Activated CD8-positive, alpha-beta T cell treated with anti-CD3 and anti-CD28 coated beads, Interleukin-2, amount 10 ng/mL, durations not matched to agents 7 days and 5 days (primary cell): ENCODE measurements around the gene TERC. TPM values are rescaled to one million over a fixed set of nuclear protein-coding genes. Genes with fewer than 3 reads are reported as not detected.

Experiments
- ATAC-seq: fragments of 150-1000 bp; cut with Tn5 transposase; one replicate; pipeline ENCODE4 v1.10.0; 2021; ENCODE audit warnings: moderate library complexity
- CTCF ChIA-PET: fragments of 350-600 bp; sonication (Branson Sonifier 250); formaldehyde crosslinking; loops from one replicate; lab custom pipeline; 2021; ENCODE audit warnings: antibody characterized with exemption; lab: Charles Lee
- POLR2A ChIA-PET: fragments of 350-600 bp; sonication (Branson Sonifier 250); formaldehyde crosslinking; loops from one replicate; lab custom pipeline; 2021; ENCODE audit warnings: antibody characterized with exemption; lab: Charles Lee
- DNase-seq: peaks from one replicate; pipeline ENCODE4 v3.0.0-alpha.2; 2020
- H3K27ac Mint-ChIP-seq: one replicate; pipeline ENCODE4 v1.8.0; 2021; ENCODE audit warnings: mild to moderate bottlenecking, mixed read lengths
- H3K27me3 Mint-ChIP-seq: one replicate; pipeline ENCODE4 v1.8.0; 2021; ENCODE audit warnings: low read depth, mixed read lengths
- H3K36me3 Mint-ChIP-seq: one replicate; pipeline ENCODE4 v1.8.0; 2021; ENCODE audit warnings: low read depth, mixed read lengths
- H3K4me1 Mint-ChIP-seq: one replicate; pipeline ENCODE4 v1.8.0; 2021; ENCODE audit warnings: low read depth, mixed read lengths
- H3K4me3 Mint-ChIP-seq: one replicate; pipeline ENCODE4 v1.8.0; 2021; ENCODE audit warnings: mild to moderate bottlenecking, mixed read lengths
- H3K9me3 Mint-ChIP-seq: one replicate; pipeline ENCODE4 v1.8.0; 2022; ENCODE audit warnings: mixed read lengths; ENCODE audit not compliant: insufficient read depth
- total RNA-seq, 2 experiments: library from RNA; stranded (reverse); gene quantifications; one replicate each; pipeline ENCODE4 v1.2.3, GENCODE V29; 2021

TERC gene
- total RNA-seq, 2 experiments from 2014 or later = 6.9 to 10.8 TPM

DNA sequence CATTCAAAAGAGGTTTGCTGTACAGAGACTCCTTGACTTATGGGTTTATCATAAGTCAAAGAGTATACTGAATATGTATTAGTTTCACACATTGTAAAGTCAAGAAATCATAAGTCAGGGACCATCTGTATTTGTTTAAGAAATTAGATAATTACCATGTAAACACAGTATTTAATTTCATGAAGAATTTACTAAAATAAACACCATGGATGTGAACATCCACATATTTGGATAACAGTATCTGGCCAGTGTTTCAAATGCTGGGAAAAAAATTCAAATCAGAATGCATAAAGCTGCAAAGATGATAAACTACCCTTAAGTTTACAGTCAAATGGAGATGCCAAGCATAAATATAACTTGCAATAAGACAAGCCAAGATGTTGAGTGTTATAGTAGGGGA is 25.4 kb upstream of the TERC start:
- ChIA-PET CTCF (interaction anchor here (1.5 kb wide), 1 partner anchor 17 kb away, joined by 7 read pairs; the partner anchor contains the start of gene MYNN), POLR2A (no interaction called here)
- peaks cover 57% of the 10 kb centered on the region for H3K36me3 Mint-ChIP-seq
- DNase-seq = no peak
- H3K27ac Mint-ChIP-seq = no peak overlapping the region
- ATAC-seq = no peak
- H3K27me3 Mint-ChIP-seq = no peaks in the 10 kb centered on the region
- peaks cover 20% of the 10 kb centered on the region for H3K4me1 Mint-ChIP-seq
- H3K4me3 Mint-ChIP-seq = no peak overlapping the region
- H3K9me3 Mint-ChIP-seq = no peaks in the 10 kb centered on the region

DNA sequence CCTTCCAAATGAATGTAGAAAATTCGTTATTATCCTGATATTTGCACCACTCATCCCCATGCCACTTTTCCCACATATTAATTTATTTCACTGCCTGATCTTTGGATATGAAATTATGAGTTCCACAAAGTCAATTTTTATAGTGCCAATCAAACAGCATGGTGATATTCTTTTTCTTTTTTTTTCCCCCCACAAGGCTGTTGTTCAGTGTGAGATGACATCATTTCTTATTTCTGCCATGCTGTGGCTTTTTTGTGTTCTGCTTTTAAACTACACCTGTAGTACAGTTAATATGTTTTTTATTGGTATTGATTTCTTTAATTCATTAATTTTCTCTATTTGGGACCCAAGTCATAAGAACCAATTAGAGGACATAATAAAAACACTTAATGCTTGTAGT is 22.9 kb upstream of the TERC start:
- H3K27me3 Mint-ChIP-seq = no peaks in the 10 kb centered on the region
- peaks cover 24% of the 10 kb centered on the region for H3K4me1 Mint-ChIP-seq
- DNase-seq = no peak
- H3K4me3 Mint-ChIP-seq = no peak overlapping the region
- no peaks in the 10 kb centered on the region for H3K9me3 Mint-ChIP-seq
- ATAC-seq = no peak
- H3K36me3 Mint-ChIP-seq = peaks cover 55% of the 10 kb centered on the region
- ChIA-PET CTCF (no interaction called here), POLR2A (no interaction called here)
- no peak overlapping the region for H3K27ac Mint-ChIP-seq

DNA sequence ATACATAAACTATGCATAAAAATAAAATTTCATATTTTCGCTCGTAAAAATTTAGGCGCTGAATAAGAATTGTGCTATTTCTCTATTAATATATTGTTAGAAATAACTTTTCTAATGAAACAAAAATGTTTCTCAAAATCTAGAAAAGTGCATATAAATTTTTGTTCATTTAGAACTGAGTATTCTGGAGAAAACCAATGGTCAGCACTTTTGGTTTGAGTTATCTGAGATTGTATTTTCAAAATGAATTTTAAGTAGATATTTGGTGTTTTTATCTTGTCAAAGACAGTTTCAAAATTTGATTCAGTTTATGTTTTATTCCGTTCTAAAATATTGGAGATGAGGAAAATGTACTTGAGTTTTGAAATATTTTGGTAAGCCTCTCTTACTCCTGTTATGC is 22.3 kb upstream of the TERC start:
- H3K27ac Mint-ChIP-seq = no peak overlapping the region
- peaks cover 29% of the 10 kb centered on the region for H3K4me1 Mint-ChIP-seq
- H3K4me3 Mint-ChIP-seq = no peak overlapping the region
- ATAC-seq (no peak), DNase-seq (no peak)
- H3K9me3 Mint-ChIP-seq = no peaks in the 10 kb centered on the region
- ChIA-PET CTCF (no interaction called here), POLR2A (no interaction called here)
- no peaks in the 10 kb centered on the region for H3K27me3 Mint-ChIP-seq
- peaks cover 55% of the 10 kb centered on the region for H3K36me3 Mint-ChIP-seq

DNA sequence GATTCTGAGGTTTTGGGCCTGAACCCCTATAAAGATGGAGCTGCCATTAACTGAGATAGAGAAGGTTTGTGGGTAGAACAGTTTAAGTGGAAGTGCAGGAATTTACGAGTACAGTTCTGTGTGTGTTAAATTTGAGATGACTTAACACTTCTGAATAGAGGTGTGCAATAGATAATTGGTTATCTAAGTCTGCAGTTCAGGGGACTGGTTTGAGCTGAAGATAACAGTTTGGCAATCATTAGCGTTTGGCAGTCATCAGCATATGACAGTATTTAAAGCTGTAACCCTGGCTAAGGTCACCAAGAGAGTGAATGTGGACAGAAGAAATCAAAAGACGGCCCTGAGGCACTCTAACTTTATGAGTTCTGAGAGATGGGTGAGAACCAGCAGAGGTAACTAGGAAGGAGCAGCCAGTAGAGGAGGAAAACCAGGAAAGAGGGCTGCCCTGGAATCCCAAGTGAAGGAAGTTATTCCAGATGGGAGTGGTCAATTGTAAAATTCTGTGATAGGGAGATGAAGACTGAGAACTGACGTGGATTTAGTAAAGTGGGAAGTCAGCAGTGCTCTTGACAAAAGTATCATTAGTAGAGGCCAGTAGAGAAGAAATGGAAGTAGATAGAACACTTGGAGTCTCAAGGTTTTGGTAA is 16.5 kb upstream of the TERC start:
- DNase-seq = no peak
- peak overlapping the region; percentile 58 for H3K4me3 Mint-ChIP-seq
- H3K4me1 Mint-ChIP-seq = peaks cover 55% of the 10 kb centered on the region
- H3K9me3 Mint-ChIP-seq = no peaks in the 10 kb centered on the region
- ChIA-PET CTCF (interaction anchor here (0.9 to 1.5 kb wide), 2 partner anchors 24 to 33 kb away, joined by 4 read pairs; no protein-coding TSS in a partner anchor), POLR2A (interaction anchor here (2.0 kb wide), 1 partner anchor 30 kb away, joined by 4 read pairs; no protein-coding TSS in a partner anchor)
- peak; percentile 16 for ATAC-seq
- no peaks in the 10 kb centered on the region for H3K27me3 Mint-ChIP-seq
- H3K36me3 Mint-ChIP-seq = peaks cover 66% of the 10 kb centered on the region
- peak overlapping the region; percentile 79 for H3K27ac Mint-ChIP-seq

DNA sequence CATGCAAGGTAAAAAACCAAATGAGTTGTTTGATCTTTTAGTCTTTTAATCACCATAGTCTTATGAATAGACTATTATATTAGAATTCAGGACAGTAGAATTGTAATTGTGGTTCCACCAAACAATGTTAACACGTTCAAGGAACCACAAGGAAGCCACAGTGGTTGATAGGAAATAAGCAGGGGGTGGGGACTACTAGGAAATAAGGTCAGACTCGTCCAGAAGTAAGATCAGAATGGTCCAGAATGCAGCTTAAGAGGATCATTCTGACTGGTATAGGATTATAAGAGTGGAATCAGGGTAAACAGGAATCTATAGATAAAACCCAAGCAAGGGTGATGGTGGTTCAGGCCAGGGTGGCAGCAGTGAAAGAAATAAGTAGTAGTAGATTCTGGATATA is 15.9 kb upstream of the TERC start:
- H3K36me3 Mint-ChIP-seq = peaks cover 66% of the 10 kb centered on the region
- peak; percentile 72 for ATAC-seq
- peak overlapping the region; percentile 79 for H3K27ac Mint-ChIP-seq
- ChIA-PET CTCF (interaction anchor here (0.9 to 1.5 kb wide), 3 partner anchors 8 to 33 kb away, joined by 3 to 4 read pairs (median 4); no protein-coding TSS in a partner anchor), POLR2A (interaction anchor here (1.1 to 2.0 kb wide), 2 partner anchors 17 to 30 kb away, joined by 3 to 4 read pairs; partner anchors contain the start of gene TERC)
- H3K27me3 Mint-ChIP-seq = no peaks in the 10 kb centered on the region
- H3K4me3 Mint-ChIP-seq = peak overlapping the region; percentile 58
- peaks cover 61% of the 10 kb centered on the region for H3K4me1 Mint-ChIP-seq
- H3K9me3 Mint-ChIP-seq = no peaks in the 10 kb centered on the region
- peak; percentile 43 for DNase-seq

DNA sequence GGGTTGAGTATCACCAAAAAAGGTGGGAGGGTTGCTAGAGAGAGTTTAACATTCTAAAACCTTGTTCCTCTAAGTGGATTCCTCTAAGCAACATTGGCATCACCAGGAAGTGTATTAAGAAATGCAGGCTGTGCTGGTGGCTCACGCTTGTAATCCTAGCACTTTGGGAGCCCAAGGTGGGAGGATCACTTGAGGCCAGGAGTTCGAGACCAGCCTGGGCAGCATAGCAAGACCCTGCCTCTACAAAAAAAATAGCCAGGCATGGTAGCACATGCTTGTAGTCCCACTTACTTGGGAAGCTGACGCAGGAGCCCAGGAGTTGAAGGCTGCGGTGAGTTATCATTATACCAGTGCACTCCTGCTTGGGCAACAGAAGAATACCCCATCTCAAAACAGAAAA is 13.0 kb upstream of the TERC start:
- Mint-ChIP-seq H3K9me3 (no peaks in the 10 kb centered on the region), H3K4me1 (peaks cover 74% of the 10 kb centered on the region), H3K27ac (no peak overlapping the region), H3K27me3 (no peaks in the 10 kb centered on the region), H3K4me3 (no peak overlapping the region), H3K36me3 (peaks cover 76% of the 10 kb centered on the region)
- DNase-seq = no peak
- ATAC-seq = no peak
- ChIA-PET CTCF (interaction anchor here (1.1 to 1.2 kb wide), 2 partner anchors 10 to 19 kb away, joined by 3 read pairs; no protein-coding TSS in a partner anchor), POLR2A (interaction anchor here (0.8 kb wide), 2 partner anchors 34 to 38 kb away, joined by 3 to 4 read pairs; partner anchors contain the start of genes LRRC34 and LRRIQ4)

DNA sequence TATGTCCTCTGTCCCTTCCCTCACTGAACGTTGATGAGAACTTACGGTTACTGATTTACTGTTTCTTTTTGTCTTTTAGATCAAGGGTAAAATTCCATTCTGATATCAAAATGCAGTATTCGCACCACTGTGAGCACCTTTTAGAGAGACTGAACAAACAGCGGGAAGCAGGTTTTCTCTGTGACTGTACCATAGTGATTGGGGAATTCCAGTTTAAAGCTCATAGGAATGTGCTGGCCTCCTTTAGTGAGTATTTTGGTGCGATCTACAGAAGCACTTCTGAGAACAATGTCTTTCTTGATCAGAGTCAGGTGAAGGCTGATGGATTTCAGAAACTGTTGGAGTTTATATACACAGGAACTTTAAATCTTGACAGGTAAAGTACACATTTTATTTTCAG is 9.3 kb upstream of the TERC start:
- POLR2A ChIA-PET = interaction anchor here (1.0 to 3.7 kb wide), 4 partner anchors 10 to 405 kb away, joined by 3 to 47 read pairs (median 28); partner anchors contain the start of genes LRRC34, LRRIQ4, SEC62 and TERC
- H3K4me1 Mint-ChIP-seq = peaks cover 45% of the 10 kb centered on the region
- no peak for ATAC-seq
- no peaks in the 10 kb centered on the region for H3K27me3 Mint-ChIP-seq
- no peaks in the 10 kb centered on the region for H3K9me3 Mint-ChIP-seq
- peaks cover 52% of the 10 kb centered on the region for H3K36me3 Mint-ChIP-seq
- peak overlapping the region; percentile 98 for H3K4me3 Mint-ChIP-seq
- H3K27ac Mint-ChIP-seq = peak overlapping the region; percentile 100
- DNase-seq = no peak
- CTCF ChIA-PET = interaction anchor here (0.8 to 3.7 kb wide), 3 partner anchors 8 to 17 kb away, joined by 4 to 13 read pairs (median 7); partner anchors contain the start of gene TERC

DNA sequence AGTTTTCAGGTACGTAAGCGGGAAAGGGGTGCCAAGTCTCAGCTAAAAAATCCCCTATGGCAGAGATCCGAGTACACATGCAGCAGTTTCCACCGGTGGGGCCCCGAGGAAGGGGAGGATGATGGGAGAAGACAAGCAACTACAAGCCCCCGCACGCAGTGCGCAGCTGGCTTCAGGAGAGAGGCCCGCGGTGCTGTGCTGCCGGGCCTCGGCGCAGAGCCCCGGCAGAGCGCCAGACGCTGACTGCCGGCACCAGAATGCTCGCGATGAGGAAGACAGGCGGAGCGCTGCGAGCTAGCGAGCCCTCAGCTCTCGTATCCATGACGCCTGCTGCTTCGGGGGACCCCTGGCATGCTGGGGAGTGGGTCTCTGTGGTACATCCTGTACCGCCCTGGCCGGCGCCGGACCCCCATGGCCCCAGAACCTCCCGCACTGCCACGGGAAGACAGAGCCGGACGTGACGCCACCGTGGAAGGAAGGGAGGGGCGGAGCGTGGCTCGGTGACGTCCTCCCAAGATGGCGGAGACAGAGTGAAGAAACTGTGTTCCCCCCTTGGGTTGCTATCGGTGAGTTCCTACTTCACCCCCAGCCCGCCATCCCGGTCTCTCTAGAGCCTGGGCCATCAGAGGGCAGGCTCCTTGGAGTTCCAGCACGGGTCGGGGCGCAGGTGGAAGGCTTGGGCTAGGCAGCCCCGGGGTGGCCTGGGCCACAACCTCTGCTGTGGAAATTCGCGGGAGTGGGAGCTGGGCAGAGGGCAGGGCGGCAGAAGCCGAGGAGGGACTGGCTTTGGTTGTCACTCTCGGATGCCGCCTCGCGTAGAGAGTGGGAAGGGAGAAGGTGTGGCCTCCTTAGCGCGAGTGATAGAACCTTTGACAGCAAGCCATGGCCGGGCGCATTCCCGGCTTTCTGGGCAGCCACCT is 8.3 kb upstream of the TERC start, which contains the start of gene MYNN:
Gene MYNN (plus strand): TSS at position 500 of the 920 bp plus-strand sequence. CDS start 900 bp downstream, outside the sequence.
- H3K27ac Mint-ChIP-seq = peak within 1 kb of the TSS; percentile 100
- CTCF ChIA-PET = interaction anchor here (1.0 to 3.7 kb wide), 6 partner anchors 7 to 194 kb away, joined by 3 to 13 read pairs (median 6); partner anchors contain the start of genes SEC62 and TERC
- peaks cover 43% of the 10 kb centered on the region for H3K36me3 Mint-ChIP-seq
- DNase-seq (peak; percentile 95), ATAC-seq (peak; percentile 82)
- peaks cover 42% of the 10 kb centered on the region for H3K4me1 Mint-ChIP-seq
- H3K27me3 Mint-ChIP-seq = no peaks in the 10 kb centered on the region
- H3K4me3 Mint-ChIP-seq = peak within 1 kb of the TSS; percentile 98
- H3K9me3 Mint-ChIP-seq = no peaks in the 10 kb centered on the region
- POLR2A ChIA-PET = interaction anchor here (0.5 to 3.7 kb wide), 16 partner anchors 9 to 1097 kb away, joined by 3 to 47 read pairs (median 3); partner anchors contain the start of genes LRRC34, LRRIQ4, PHC3 and RPL22L1

DNA sequence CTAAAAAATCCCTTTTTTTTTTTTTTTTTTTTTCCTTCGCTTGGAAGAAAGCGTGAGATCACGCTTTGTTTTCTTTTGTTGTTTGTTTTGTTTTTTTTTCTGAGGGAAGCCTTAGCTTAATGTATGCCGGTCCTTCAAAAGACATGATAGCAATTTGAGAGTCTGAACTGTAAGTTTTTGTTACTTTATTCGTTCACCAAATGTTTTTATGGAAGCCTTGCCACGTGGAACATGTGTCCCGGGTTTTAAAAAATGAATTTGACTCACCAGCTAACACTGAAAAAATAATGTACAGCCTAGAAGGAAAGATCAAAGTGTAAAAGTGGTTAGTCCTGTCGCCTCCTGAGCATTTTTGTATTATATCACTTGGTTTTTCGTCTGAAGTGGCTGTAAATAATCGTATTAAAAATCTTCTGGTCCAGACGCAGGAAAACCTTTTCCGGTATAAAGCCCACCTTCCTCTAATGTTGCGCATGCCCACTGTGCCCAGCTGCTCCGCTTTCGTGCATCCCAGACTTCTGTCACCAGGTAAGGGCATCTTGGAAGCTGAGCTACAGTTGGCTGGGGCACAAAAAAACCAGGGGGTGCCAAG is 7.5 kb upstream of the TERC start:
- Mint-ChIP-seq H3K27ac (peak overlapping the region; percentile 100), H3K4me1 (peaks cover 40% of the 10 kb centered on the region), H3K4me3 (peak overlapping the region; percentile 98), H3K36me3 (peaks cover 36% of the 10 kb centered on the region), H3K9me3 (no peaks in the 10 kb centered on the region), H3K27me3 (no peaks in the 10 kb centered on the region)
- DNase-seq (no peak), ATAC-seq (peak; percentile 18)
- CTCF ChIA-PET = interaction anchor here (0.7 to 3.7 kb wide), 6 partner anchors 8 to 1495 kb away, joined by 3 to 13 read pairs (median 6); partner anchors contain the start of genes SEC62 and TERC
- POLR2A ChIA-PET = interaction anchor here (0.6 to 3.7 kb wide), 13 partner anchors 9 to 1097 kb away, joined by 3 to 47 read pairs (median 6); partner anchors contain the start of genes LRRC34, LRRIQ4, PHC3 and RPL22L1

DNA sequence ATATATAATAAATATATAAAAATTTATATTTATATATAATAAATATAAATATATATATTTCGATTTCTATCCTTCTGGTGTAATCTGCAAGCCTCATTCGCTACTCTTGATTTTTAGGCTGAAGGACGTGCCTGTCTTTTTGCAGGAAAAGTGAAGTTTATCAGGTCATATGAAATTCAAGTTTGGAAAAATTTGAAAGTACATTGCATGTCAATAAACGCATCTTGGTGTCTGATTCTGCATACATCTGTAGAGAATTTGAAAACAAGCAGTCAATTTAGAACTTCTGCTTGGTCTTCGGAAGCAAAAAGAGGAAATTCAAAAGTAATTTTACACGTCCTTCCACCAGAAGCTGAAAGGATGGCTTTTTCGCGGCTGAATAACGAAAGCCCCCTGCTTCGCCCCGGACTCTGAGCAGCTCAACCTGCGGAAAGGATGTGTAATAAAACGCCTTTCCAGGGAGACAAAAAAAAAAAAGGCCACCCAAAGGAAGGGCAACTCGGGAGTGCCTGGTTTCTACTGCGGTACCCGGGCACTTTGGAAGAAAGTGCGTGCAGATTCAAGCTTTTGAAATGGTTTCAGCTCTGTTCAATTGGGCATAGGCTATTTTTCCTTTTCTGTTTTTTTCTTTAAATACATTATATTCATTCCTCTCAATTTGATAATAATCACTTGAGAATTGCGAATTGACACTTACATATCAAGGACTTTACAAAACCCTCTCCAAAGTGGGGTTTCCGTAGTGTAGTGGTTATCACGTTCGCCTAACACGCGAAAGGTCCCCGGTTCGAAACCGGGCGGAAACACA is 6.8 kb upstream of the TERC start:
- H3K27me3 Mint-ChIP-seq = no peaks in the 10 kb centered on the region
- peaks cover 36% of the 10 kb centered on the region for H3K4me1 Mint-ChIP-seq
- ATAC-seq (peak; percentile 5), DNase-seq (peak; percentile 81)
- no peaks in the 10 kb centered on the region for H3K9me3 Mint-ChIP-seq
- CTCF ChIA-PET = interaction anchor here (0.7 to 3.7 kb wide), 5 partner anchors 8 to 1496 kb away, joined by 3 to 13 read pairs (median 5); partner anchors contain the start of genes SEC62 and TERC
- peak overlapping the region; percentile 100 for H3K27ac Mint-ChIP-seq
- peaks cover 30% of the 10 kb centered on the region for H3K36me3 Mint-ChIP-seq
- H3K4me3 Mint-ChIP-seq = peak overlapping the region; percentile 98
- POLR2A ChIA-PET = interaction anchor here (0.7 to 3.7 kb wide), 8 partner anchors 8 to 1098 kb away, joined by 3 to 47 read pairs (median 7); partner anchors contain the start of genes LRRC34, LRRIQ4, PHC3 and RPL22L1
